ENCODE data around the gene KIAA1217.

GRCh38 chr10:24519950-24520349 is 311.0 kb downstream of the KIAA1217 start:
- TF ChIP-seq CTCF (IDR thresholded peaks at IDR 0.05) (no peak), POLR2A (IDR thresholded peaks at IDR 0.05) (no peak)
